SIG-M5 treated with dmso at 0.1 percent for 504 hours (cell line): ENCODE data around the gene TACC2.

Experiments
- DNase-seq: peaks from one replicate; lab custom pipeline; 2025; ENCODE audit not compliant: unreplicated experiment; lab: John Stamatoyannopoulos, UW

TACC2 gene

GRCh38 chr10:122303271-122304053, 314.5 kb downstream of the TACC2 start:
- no peak for DNase-seq
